Measurements from ENCODE around the gene ZNF593.

GRCh38 chr1:26132128-26132833 lies 37.4 kb upstream of the ZNF593 start:
- TF ChIP-seq, protein P1, sequence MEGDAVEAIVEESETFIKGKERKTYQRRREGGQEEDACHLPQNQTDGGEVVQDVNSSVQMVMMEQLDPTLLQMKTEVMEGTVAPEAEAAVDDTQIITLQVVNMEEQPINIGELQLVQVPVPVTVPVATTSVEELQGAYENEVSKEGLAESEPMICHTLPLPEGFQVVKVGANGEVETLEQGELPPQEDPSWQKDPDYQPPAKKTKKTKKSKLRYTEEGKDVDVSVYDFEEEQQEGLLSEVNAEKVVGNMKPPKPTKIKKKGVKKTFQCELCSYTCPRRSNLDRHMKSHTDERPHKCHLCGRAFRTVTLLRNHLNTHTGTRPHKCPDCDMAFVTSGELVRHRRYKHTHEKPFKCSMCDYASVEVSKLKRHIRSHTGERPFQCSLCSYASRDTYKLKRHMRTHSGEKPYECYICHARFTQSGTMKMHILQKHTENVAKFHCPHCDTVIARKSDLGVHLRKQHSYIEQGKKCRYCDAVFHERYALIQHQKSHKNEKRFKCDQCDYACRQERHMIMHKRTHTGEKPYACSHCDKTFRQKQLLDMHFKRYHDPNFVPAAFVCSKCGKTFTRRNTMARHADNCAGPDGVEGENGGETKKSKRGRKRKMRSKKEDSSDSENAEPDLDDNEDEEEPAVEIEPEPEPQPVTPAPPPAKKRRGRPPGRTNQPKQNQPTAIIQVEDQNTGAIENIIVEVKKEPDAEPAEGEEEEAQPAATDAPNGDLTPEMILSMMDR (IDR thresholded peaks at IDR 0.05 in 4 of 5, conservative IDR thresholded peaks at IDR 0.05 in 1 of 5), result no peak
- no peak for TF ChIP-seq POLR2A (IDR thresholded peaks at IDR 0.05)

All from gastrocnemius medialis (tissue), 4 donors.